GM12878 (cell line): Measurements from ENCODE around the gene C11orf52.

Experiments
- CHD2 ChIP-seq: IDR thresholded peaks from 2 replicates; pipeline ENCODE4 v1.6.1; 2011; ENCODE audit warnings: low read depth, low read length, improper control_type of control experiment, borderline replicate concordance
- IRF4 ChIP-seq: IDR thresholded peaks from 2 replicates; pipeline ENCODE4 v1.6.1; 2011; ENCODE audit warnings: low read depth, low read length
- MYB ChIP-seq: fragments of 150-350 bp; IDR thresholded peaks from 2 replicates; pipeline ENCODE4 v1.6.1; 2014; ENCODE audit warnings: mild to moderate bottlenecking, low read depth, low read length, borderline replicate concordance
- PAX8 ChIP-seq: fragments of 450-650 bp; IDR thresholded peaks from 2 replicates; pipeline ENCODE4 v1.6.1; 2017; ENCODE audit warnings: mild to moderate bottlenecking, moderate library complexity
- POLR2A ChIP-seq: IDR thresholded peaks from 2 replicates; pipeline ENCODE4 v1.6.1; 2011; ENCODE audit warnings: low read depth, mild to moderate bottlenecking, low read length
- POLR2AphosphoS5 ChIP-seq: IDR thresholded peaks from 2 replicates; pipeline ENCODE4 v1.6.1; 2011; ENCODE audit warnings: mild to moderate bottlenecking, low read length, inconsistent platforms
- RFX5 ChIP-seq: IDR thresholded peaks from 2 replicates; pipeline ENCODE4 v1.6.1; 2011; ENCODE audit warnings: low read depth, low read length, improper control_type of control experiment
- ZZZ3 ChIP-seq: IDR thresholded peaks from 2 replicates; pipeline ENCODE4 v1.6.1; 2011; ENCODE audit warnings: low read depth; ENCODE audit not compliant: control insufficient read depth, insufficient read length
- TF ChIP-seq, protein P1 (sequence below): IDR thresholded peaks from 2 replicates; pipeline ENCODE4 v1.6.1; 2012; ENCODE audit warnings: low read depth, low read length, improper control_type of control experiment

DNA sequence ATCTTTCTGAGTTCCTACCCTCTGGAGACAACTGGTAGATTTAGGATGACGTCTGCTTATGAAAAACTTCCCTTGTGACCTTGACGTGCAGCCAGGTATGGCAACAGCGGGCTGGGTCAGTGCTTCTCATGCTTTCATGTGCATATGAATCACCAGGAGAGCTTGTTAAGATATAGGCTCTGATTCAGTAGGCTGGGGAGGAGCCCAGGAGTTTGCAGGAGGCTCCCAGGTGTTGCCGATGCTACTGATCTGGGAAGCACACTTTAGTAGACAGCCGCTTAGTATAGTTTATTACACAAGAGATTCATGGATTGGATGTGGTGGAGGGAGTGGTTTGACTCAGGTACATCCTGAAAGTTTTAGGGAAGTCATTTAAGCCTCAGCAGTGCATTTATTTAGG lies 42.2 kb downstream of the C11orf52 start:
- TF ChIP-seq POLR2AphosphoS5 (no peak), PAX8 (no peak), IRF4 (no peak), POLR2A (no peak), RFX5 (no peak), CHD2 (no peak), MYB (no peak), ZZZ3 (no peak)
- TF ChIP-seq, protein P1, sequence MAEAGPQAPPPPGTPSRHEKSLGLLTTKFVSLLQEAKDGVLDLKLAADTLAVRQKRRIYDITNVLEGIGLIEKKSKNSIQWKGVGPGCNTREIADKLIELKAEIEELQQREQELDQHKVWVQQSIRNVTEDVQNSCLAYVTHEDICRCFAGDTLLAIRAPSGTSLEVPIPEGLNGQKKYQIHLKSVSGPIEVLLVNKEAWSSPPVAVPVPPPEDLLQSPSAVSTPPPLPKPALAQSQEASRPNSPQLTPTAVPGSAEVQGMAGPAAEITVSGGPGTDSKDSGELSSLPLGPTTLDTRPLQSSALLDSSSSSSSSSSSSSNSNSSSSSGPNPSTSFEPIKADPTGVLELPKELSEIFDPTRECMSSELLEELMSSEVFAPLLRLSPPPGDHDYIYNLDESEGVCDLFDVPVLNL, result no peak
